ENCODE results near the gene ATP6V1A. TPM values are rescaled to one million over a fixed set of nuclear protein-coding genes. Genes with fewer than 3 reads are reported as not detected.

The ATP6V1A gene
- total and polyA plus RNA-seq, 2 experiments from 2014 or later: 47.9 to 51.1 TPM

DNA sequence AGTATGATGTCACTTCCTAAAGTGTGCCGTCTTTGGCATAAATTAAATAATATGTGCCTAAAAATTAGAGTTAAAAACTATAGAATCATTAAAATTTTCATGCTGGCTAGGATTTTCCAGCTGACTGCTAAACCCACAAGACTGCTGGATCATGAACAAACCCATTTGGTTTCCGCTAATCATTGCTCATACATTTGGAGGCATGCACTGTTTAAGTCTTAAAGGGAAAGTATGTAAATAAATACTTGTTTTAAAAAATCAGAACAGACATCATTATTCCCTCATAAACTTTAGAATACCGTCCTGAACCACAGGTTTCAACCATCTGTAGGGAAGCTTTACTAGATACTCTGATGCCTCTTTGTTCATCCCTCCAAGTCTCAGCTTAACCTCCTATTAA is 26.5 kb downstream of the ATP6V1A start:
- H4K20me1 ChIP-seq (ENCODE audit: insufficient read depth): no peaks in the 10 kb centered on the region
- no peaks in the 10 kb centered on the region for H3K36me3 ChIP-seq (ENCODE audit: low read depth)
- TF ChIP-seq EZH2 (IDR thresholded peaks at IDR 0.05; ENCODE audit: insufficient read depth, poor library complexity, severe bottlenecking) (no peak), EZH2phosphoT487 (IDR thresholded peaks at IDR 0.05; ENCODE audit: insufficient read depth, low read depth) (no peak)
- H2AFZ ChIP-seq: 0 out of 2 replicates have a peak overlapping the region, but pooled peaks have one; percentile 12
- H3K4me1 ChIP-seq (ENCODE audit: insufficient read depth): peaks cover 19% of the 10 kb centered on the region
- DNase-seq: peak; percentile 84
- H3K9me3 ChIP-seq (ENCODE audit: low read depth): no peaks in the 10 kb centered on the region
- WGBS, 2 experiments (ENCODE audit: low coverage in 1 of 2, low lambda C conversion rate in 2 of 2, missing lambda C conversion rate in 2 of 2): 15 to 21% methylated on average over 3 of the region's 3 CpGs
- H3K27ac ChIP-seq: peak overlapping the region; percentile 75
- peaks cover 12% of the 10 kb centered on the region for H3F3A ChIP-seq (ENCODE audit: insufficient read depth)
- peak overlapping the region; percentile 55 for H3K9ac ChIP-seq
- peaks cover 72% of the 10 kb centered on the region for H3K79me2 ChIP-seq (ENCODE audit: insufficient read depth)
- H3K4me2 ChIP-seq (ENCODE audit: unreplicated experiment): peak overlapping the region; percentile 47
- H3K9me2 ChIP-seq (ENCODE audit: insufficient read depth): no peaks in the 10 kb centered on the region
- H3K27me3 ChIP-seq (replicated peaks; ENCODE audit: insufficient read depth): no peaks in the 10 kb centered on the region
- in situ Hi-C loops (cut with MboI): no loop called here
- H3K4me3 ChIP-seq: peak overlapping the region; percentile 53

- DNase-seq: no peak
- H3K4me3 ChIP-seq: no peak overlapping the region
- H3K9ac ChIP-seq: no peak overlapping the region
- whole genome bisulfite sequencing, 2 experiments (ENCODE audit: low coverage in 1 of 2, low lambda C conversion rate in 2 of 2, missing lambda C conversion rate in 2 of 2): 100% methylated on average over 1 of the region's 1 CpG
- H3K9me2 ChIP-seq (ENCODE audit: insufficient read depth): no peaks in the 10 kb centered on the region
- no peaks in the 10 kb centered on the region for H3K27me3 ChIP-seq (replicated peaks; ENCODE audit: insufficient read depth)
- in situ Hi-C loops (cut with MboI): no loop called here
- TF ChIP-seq EZH2 (IDR thresholded peaks at IDR 0.05; ENCODE audit: insufficient read depth, poor library complexity, severe bottlenecking) (no peak), EZH2phosphoT487 (IDR thresholded peaks at IDR 0.05; ENCODE audit: insufficient read depth, low read depth) (no peak)
- H3F3A ChIP-seq (ENCODE audit: insufficient read depth): peaks cover 3% of the 10 kb centered on the region; the same call in 1 of the 2 replicates
- H4K20me1 ChIP-seq (ENCODE audit: insufficient read depth): no peaks in the 10 kb centered on the region
- H3K36me3 ChIP-seq (ENCODE audit: low read depth): no peaks in the 10 kb centered on the region
- H3K4me2 ChIP-seq (ENCODE audit: unreplicated experiment): no peak overlapping the region
- no peak overlapping the region for H2AFZ ChIP-seq
- no peaks in the 10 kb centered on the region for H3K9me3 ChIP-seq (ENCODE audit: low read depth)
- peaks cover 13% of the 10 kb centered on the region for H3K4me1 ChIP-seq (ENCODE audit: insufficient read depth)
- H3K79me2 ChIP-seq (ENCODE audit: insufficient read depth): peaks cover 63% of the 10 kb centered on the region
- no peak overlapping the region for H3K27ac ChIP-seq
Measured at GRCh38 chr3:113775516-113775915, 28.7 kb downstream of the ATP6V1A start.

DNA sequence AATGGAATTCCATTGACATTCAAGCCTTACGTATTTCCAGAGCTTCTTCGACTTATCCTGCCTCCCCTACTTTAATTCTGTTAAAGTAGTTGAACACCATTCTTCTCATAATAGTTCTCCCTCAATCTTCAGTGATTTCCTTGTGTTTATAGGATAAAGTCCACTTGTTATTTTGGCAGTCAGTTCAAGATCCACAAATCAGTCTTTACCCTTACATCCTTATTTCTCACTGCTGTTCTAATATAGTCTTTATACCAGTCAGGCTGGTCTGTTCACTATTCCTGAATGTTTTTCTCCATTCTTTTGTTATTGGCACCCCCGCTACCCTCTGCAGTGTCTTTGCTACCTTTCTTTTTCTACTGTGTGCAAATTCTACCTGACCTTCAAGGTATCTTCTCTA is 29.7 kb downstream of the ATP6V1A start:
- no peaks in the 10 kb centered on the region for H3K9me3 ChIP-seq (ENCODE audit: low read depth)
- H3K4me2 ChIP-seq (ENCODE audit: unreplicated experiment): no peak overlapping the region
- in situ Hi-C loops (cut with MboI): no loop called here
- H3F3A ChIP-seq (ENCODE audit: insufficient read depth): peaks cover 3% of the 10 kb centered on the region; the same call in 1 of the 2 replicates
- H3K27ac ChIP-seq: no peak overlapping the region
- no peak overlapping the region for H3K9ac ChIP-seq
- DNase-seq: no peak
- peaks cover 61% of the 10 kb centered on the region for H3K79me2 ChIP-seq (ENCODE audit: insufficient read depth)
- WGBS, 2 experiments (ENCODE audit: low coverage in 1 of 2, low lambda C conversion rate in 2 of 2, missing lambda C conversion rate in 2 of 2): 93 to 96% methylated on average over 3 of the region's 3 CpGs
- no peak overlapping the region for H3K4me3 ChIP-seq
- H3K27me3 ChIP-seq (replicated peaks; ENCODE audit: insufficient read depth): no peaks in the 10 kb centered on the region
- H2AFZ ChIP-seq: no peak overlapping the region
- no peaks in the 10 kb centered on the region for H3K9me2 ChIP-seq (ENCODE audit: insufficient read depth)
- H3K36me3 ChIP-seq (ENCODE audit: low read depth): no peaks in the 10 kb centered on the region
- peaks cover 13% of the 10 kb centered on the region for H3K4me1 ChIP-seq (ENCODE audit: insufficient read depth)
- no peak for TF ChIP-seq EZH2 (IDR thresholded peaks at IDR 0.05; ENCODE audit: insufficient read depth, poor library complexity, severe bottlenecking)
- no peak for TF ChIP-seq EZH2phosphoT487 (IDR thresholded peaks at IDR 0.05; ENCODE audit: insufficient read depth, low read depth)
- H4K20me1 ChIP-seq (ENCODE audit: insufficient read depth): no peaks in the 10 kb centered on the region

DNA sequence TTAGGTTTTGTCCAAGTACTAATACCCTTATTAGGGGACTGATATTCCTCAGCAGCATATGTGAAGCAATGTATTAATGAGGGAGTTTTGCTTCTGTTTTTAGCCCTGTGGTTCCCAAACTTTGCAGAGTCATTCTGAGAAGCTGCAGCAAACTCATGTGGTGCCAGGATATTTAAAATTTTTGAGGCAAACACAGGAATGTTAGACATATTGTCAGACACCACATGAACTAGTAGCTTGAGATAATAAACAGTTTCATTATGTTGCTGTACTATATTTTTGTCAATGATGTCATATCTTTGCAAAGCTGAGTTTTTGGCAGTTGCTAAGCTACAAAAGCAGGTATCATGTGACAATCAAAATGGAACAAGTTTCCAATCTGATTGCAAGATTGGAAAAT is 36.6 kb downstream of the ATP6V1A start:
- Histone ChIP-seq H4K20me1 (ENCODE audit: insufficient read depth) (no peaks in the 10 kb centered on the region), H2AFZ (peak overlapping the region; percentile 64; the same call in 1 of the 2 replicates), H3K9me3 (ENCODE audit: low read depth) (no peaks in the 10 kb centered on the region), H3K4me3 (peak overlapping the region; percentile 17; the same call in 1 of the 2 replicates), H3K27ac (peak overlapping the region; percentile 92), H3K4me1 (ENCODE audit: insufficient read depth) (peaks cover 19% of the 10 kb centered on the region), H3K79me2 (ENCODE audit: insufficient read depth) (0 out of 2 replicates have a peak, but pooled peaks cover 10% of the 10 kb centered on the region), H3K9ac (peak overlapping the region; percentile 79), H3F3A (ENCODE audit: insufficient read depth) (peaks cover 13% of the 10 kb centered on the region; the same call in 1 of the 2 replicates), H3K9me2 (ENCODE audit: insufficient read depth) (no peaks in the 10 kb centered on the region), H3K27me3 (replicated peaks; ENCODE audit: insufficient read depth) (no peaks in the 10 kb centered on the region), H3K36me3 (ENCODE audit: low read depth) (no peaks in the 10 kb centered on the region), H3K4me2 (ENCODE audit: unreplicated experiment) (peak overlapping the region; percentile 63)
- in situ Hi-C loops (cut with MboI): no loop called here
- DNase-seq: peak; percentile 94
- TF ChIP-seq EZH2 (IDR thresholded peaks at IDR 0.05; ENCODE audit: insufficient read depth, poor library complexity, severe bottlenecking): no peak
- peak; percentile 84; the same call in 1 of the 2 replicates for TF ChIP-seq EZH2phosphoT487 (IDR thresholded peaks at IDR 0.05; ENCODE audit: insufficient read depth, low read depth)

Data from GM23248 (cell line).